Neural cell (in vitro differentiated cells): ENCODE data around the gene RPS6KC1. TPM values are rescaled to one million over a fixed set of nuclear protein-coding genes. Genes with fewer than 3 reads are reported as not detected.

Experiments
- H2AFZ ChIP-seq: fragments of 200-600, 300-800 bp; sonication (generic), shearing (Covaris generic); 2 replicates; pipeline ENCODE4 v1.6.0; 2014; ENCODE audit warnings: low read depth, mild to moderate bottlenecking, antibody characterized with exemption, low read length, moderate library complexity
- H3F3A ChIP-seq: fragments of 200-600 bp; shearing (Covaris generic); 2 replicates; pipeline ENCODE4 v1.6.1; 2016; ENCODE audit warnings: mild to moderate bottlenecking, moderate library complexity, mixed read lengths, antibody characterized with exemption, low read length; ENCODE audit not compliant: insufficient read depth, poor library complexity, severe bottlenecking
- H3K27ac ChIP-seq: fragments of 200-600, 300-800 bp; sonication (generic), shearing (Covaris generic); 2 replicates; pipeline ENCODE4 v1.5.1; 2014; ENCODE audit warnings: mild to moderate bottlenecking, low read length, moderate library complexity
- H3K27me3 ChIP-seq: fragments of 300-800, 200-600 bp; sonication (generic), shearing (Covaris generic); 2 replicates; pipeline ENCODE4 v1.6.0; 2014; ENCODE audit warnings: mild to moderate bottlenecking, low read depth, low read length, moderate library complexity; ENCODE audit not compliant: insufficient read depth
- H3K36me3 ChIP-seq: fragments of 300-800, 200-600 bp; sonication (generic), shearing (Covaris generic); 2 replicates; pipeline ENCODE4 v1.5.1; 2014; ENCODE audit warnings: mild to moderate bottlenecking, antibody characterized with exemption, low read length, moderate library complexity; ENCODE audit not compliant: insufficient read depth
- H3K4me2 ChIP-seq: fragments of 300-800, 200-600 bp; sonication (generic), shearing (Covaris generic); 2 replicates; pipeline ENCODE4 v1.6.0; 2014; ENCODE audit warnings: mild to moderate bottlenecking, low read length
- H3K4me3 ChIP-seq: fragments of 300-800, 200-600 bp; sonication (generic), shearing (Covaris generic); 2 replicates; pipeline ENCODE4 v1.5.1; 2014; ENCODE audit warnings: mild to moderate bottlenecking, low read length, moderate library complexity
- H3K79me2 ChIP-seq: fragments of 200-600 bp; shearing (Covaris generic); replicated peaks from 2 replicates; pipeline ENCODE4 v1.6.0; 2014; ENCODE audit warnings: mild to moderate bottlenecking, low read length, moderate library complexity; ENCODE audit not compliant: insufficient read depth
- H3K9ac ChIP-seq: fragments of 300-800, 200-600 bp; sonication (generic), shearing (Covaris generic); 2 replicates; pipeline ENCODE4 v1.6.1; 2016; ENCODE audit warnings: mild to moderate bottlenecking, low read length, mixed read lengths
- H3K9me2 ChIP-seq: fragments of 200-600 bp; shearing (Covaris generic); 2 replicates; pipeline ENCODE4 v1.6.1; 2016; ENCODE audit warnings: mild to moderate bottlenecking, low read length, mixed read lengths; ENCODE audit not compliant: insufficient read depth
- H3K9me3 ChIP-seq: fragments of 200-600, 300-800 bp; sonication (generic), shearing (Covaris generic); 2 replicates; pipeline ENCODE4 v1.6.1; 2016; ENCODE audit warnings: mild to moderate bottlenecking, mixed run types, low read length, moderate library complexity, mixed read lengths
- H4K20me1 ChIP-seq: fragments of 200-600 bp; shearing (Covaris generic); 2 replicates; pipeline ENCODE4 v1.6.1; 2016; ENCODE audit warnings: mild to moderate bottlenecking, mixed run types; ENCODE audit not compliant: insufficient read depth
- EP300 ChIP-seq: fragments of 450-650 bp; conservative IDR thresholded peaks from 2 replicates; pipeline ENCODE4 v1.6.1; 2014; ENCODE audit warnings: antibody characterized with exemption, mild to moderate bottlenecking, moderate library complexity; ENCODE audit not compliant: poor library complexity, severe bottlenecking
- EZH2 ChIP-seq: fragments of 200-600, 300-800 bp; shearing (Covaris generic), sonication (generic); IDR thresholded peaks from 2 replicates; pipeline ENCODE4 v1.6.1; 2014; ENCODE audit warnings: antibody characterized with exemption, low read length, borderline replicate concordance, mild to moderate bottlenecking; ENCODE audit not compliant: insufficient read depth, poor library complexity, severe bottlenecking
- MXI1 ChIP-seq: fragments of 450-650 bp; conservative IDR thresholded peaks from 2 replicates; pipeline ENCODE4 v1.6.1; 2014; ENCODE audit warnings: antibody characterized with exemption, mild to moderate bottlenecking; ENCODE audit not compliant: poor library complexity, severe bottlenecking
- POLR2AphosphoS5 ChIP-seq: IDR thresholded peaks from 2 replicates; pipeline ENCODE4 v1.6.1; 2012
- RAD21 ChIP-seq: fragments of 450-650 bp; conservative IDR thresholded peaks from 2 replicates; pipeline ENCODE4 v1.6.1; 2014; ENCODE audit warnings: antibody characterized with exemption, mild to moderate bottlenecking, moderate library complexity
- SMC3 ChIP-seq: fragments of 450-650 bp; conservative IDR thresholded peaks from 2 replicates; pipeline ENCODE4 v1.6.1; 2014; ENCODE audit warnings: antibody characterized with exemption, mild to moderate bottlenecking, moderate library complexity; ENCODE audit not compliant: poor library complexity
- TAF1 ChIP-seq: IDR thresholded peaks from 2 replicates; pipeline ENCODE4 v1.6.1; 2012; ENCODE audit warnings: low read depth
- polyA plus RNA-seq: library from polyadenylated mRNA; depleted of rRNA; stranded (reverse); fragments of >200 nt; gene quantifications from 2 replicates; pipeline ENCODE4 v1.2.3, GENCODE V29; 2014
- TF ChIP-seq, protein P1 (sequence below): IDR thresholded peaks from 2 replicates; pipeline ENCODE4 v1.6.1; 2012; ENCODE audit warnings: borderline replicate concordance
- TF ChIP-seq, protein P2 (sequence below): fragments of 450-650 bp; IDR thresholded peaks from 2 replicates; pipeline ENCODE4 v1.5.1; 2014; ENCODE audit warnings: antibody characterized with exemption, mild to moderate bottlenecking, moderate library complexity; ENCODE audit not compliant: poor library complexity, severe bottlenecking

RPS6KC1 gene
- polyA plus RNA-seq, 1 donor from 2014 or later: 28.1 TPM

DNA sequence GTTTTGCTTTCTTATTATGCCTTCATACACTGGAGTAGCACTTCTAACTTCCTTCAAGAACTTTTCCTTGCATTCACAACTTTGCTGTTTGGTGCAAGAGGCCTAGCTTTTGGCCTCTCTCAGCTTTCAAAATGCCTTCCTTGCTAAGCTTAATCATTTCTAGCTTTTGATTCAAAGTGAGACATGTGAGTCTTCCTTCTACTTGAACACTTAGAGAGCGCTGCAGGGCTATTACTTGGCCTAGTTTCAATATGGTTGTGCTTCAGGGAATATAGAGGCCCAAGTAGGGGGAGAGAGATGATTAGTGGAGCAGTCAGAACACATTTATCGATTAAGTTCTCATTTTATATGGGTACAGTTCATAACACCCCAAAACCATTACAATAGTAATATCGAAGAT, 47.8 kb upstream of the RPS6KC1 start:
- Histone ChIP-seq H3K27ac (no peak overlapping the region), H3K79me2 (no peaks in the 10 kb centered on the region), H3K9me3 (no peaks in the 10 kb centered on the region), H4K20me1 (no peaks in the 10 kb centered on the region), H3K4me3 (no peak overlapping the region), H3K9ac (no peak overlapping the region), H3F3A (no peaks in the 10 kb centered on the region), H3K27me3 (no peaks in the 10 kb centered on the region), H2AFZ (no peak overlapping the region), H3K36me3 (no peaks in the 10 kb centered on the region), H3K4me2 (no peak overlapping the region), H3K9me2 (no peaks in the 10 kb centered on the region)
- no peak for TF ChIP-seq TAF1
- TF ChIP-seq POLR2AphosphoS5: no peak
- TF ChIP-seq EZH2: no peak
- TF ChIP-seq, protein P1, sequence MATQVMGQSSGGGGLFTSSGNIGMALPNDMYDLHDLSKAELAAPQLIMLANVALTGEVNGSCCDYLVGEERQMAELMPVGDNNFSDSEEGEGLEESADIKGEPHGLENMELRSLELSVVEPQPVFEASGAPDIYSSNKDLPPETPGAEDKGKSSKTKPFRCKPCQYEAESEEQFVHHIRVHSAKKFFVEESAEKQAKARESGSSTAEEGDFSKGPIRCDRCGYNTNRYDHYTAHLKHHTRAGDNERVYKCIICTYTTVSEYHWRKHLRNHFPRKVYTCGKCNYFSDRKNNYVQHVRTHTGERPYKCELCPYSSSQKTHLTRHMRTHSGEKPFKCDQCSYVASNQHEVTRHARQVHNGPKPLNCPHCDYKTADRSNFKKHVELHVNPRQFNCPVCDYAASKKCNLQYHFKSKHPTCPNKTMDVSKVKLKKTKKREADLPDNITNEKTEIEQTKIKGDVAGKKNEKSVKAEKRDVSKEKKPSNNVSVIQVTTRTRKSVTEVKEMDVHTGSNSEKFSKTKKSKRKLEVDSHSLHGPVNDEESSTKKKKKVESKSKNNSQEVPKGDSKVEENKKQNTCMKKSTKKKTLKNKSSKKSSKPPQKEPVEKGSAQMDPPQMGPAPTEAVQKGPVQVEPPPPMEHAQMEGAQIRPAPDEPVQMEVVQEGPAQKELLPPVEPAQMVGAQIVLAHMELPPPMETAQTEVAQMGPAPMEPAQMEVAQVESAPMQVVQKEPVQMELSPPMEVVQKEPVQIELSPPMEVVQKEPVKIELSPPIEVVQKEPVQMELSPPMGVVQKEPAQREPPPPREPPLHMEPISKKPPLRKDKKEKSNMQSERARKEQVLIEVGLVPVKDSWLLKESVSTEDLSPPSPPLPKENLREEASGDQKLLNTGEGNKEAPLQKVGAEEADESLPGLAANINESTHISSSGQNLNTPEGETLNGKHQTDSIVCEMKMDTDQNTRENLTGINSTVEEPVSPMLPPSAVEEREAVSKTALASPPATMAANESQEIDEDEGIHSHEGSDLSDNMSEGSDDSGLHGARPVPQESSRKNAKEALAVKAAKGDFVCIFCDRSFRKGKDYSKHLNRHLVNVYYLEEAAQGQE: no peak
- TF ChIP-seq EP300: no peak
- no peak for TF ChIP-seq SMC3
- TF ChIP-seq RAD21: no peak
- TF ChIP-seq MXI1: no peak
- TF ChIP-seq, protein P2, sequence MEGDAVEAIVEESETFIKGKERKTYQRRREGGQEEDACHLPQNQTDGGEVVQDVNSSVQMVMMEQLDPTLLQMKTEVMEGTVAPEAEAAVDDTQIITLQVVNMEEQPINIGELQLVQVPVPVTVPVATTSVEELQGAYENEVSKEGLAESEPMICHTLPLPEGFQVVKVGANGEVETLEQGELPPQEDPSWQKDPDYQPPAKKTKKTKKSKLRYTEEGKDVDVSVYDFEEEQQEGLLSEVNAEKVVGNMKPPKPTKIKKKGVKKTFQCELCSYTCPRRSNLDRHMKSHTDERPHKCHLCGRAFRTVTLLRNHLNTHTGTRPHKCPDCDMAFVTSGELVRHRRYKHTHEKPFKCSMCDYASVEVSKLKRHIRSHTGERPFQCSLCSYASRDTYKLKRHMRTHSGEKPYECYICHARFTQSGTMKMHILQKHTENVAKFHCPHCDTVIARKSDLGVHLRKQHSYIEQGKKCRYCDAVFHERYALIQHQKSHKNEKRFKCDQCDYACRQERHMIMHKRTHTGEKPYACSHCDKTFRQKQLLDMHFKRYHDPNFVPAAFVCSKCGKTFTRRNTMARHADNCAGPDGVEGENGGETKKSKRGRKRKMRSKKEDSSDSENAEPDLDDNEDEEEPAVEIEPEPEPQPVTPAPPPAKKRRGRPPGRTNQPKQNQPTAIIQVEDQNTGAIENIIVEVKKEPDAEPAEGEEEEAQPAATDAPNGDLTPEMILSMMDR: no peak

DNA sequence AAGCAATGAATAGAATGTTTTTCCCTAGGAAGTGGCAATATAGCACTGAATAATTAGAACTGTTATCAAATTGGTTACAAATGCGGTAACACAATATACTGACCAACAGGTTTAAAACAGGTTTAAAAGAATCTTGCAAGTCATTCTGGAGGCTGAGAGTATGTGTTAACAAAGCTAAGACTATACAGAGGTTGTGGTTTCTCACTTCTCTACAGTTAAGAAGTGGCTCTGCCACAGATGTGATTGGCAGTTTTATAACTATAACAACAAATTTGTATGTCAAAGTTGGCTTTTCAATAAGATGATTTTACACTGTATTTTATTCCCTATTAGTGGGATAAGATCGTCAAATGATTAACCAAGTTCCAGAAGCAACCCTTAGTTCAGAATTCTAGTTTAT, 42.5 kb upstream of the RPS6KC1 start:
- H3K79me2 ChIP-seq: peaks cover 18% of the 10 kb centered on the region
- no peak overlapping the region for H3K4me2 ChIP-seq
- no peaks in the 10 kb centered on the region for H3K36me3 ChIP-seq
- no peak overlapping the region for H3K4me3 ChIP-seq
- TF ChIP-seq POLR2AphosphoS5: no peak
- TF ChIP-seq, protein P1: no peak
- no peak for TF ChIP-seq EP300
- TF ChIP-seq TAF1: no peak
- no peak for TF ChIP-seq MXI1
- TF ChIP-seq EZH2: no peak
- TF ChIP-seq SMC3: no peak
- TF ChIP-seq RAD21: no peak
- TF ChIP-seq, protein P2: no peak
- no peaks in the 10 kb centered on the region for H3K9me2 ChIP-seq
- no peaks in the 10 kb centered on the region for H4K20me1 ChIP-seq
- no peaks in the 10 kb centered on the region for H3F3A ChIP-seq
- no peak overlapping the region for H3K9ac ChIP-seq
- no peaks in the 10 kb centered on the region for H3K27me3 ChIP-seq
- no peaks in the 10 kb centered on the region for H3K9me3 ChIP-seq
- H2AFZ ChIP-seq: no peak overlapping the region
- H3K27ac ChIP-seq: no peak overlapping the region
